ENCODE data around the gene CIAO2A. TPM values are rescaled to one million over a fixed set of nuclear protein-coding genes. Genes with fewer than 3 reads are reported as not detected.
"Not testable (repeated sequence)": the region's sequence is repeated elsewhere in the genome, so short reads cannot be mapped to it uniquely, and the experiment has no call there.

CIAO2A gene
- total and polyA plus RNA-seq, 4 donors: 124 to 404 (median 159) TPM

GRCh38 chr15:64120322-64120721 is 26.7 kb upstream of the CIAO2A start:
- H3K9me3 ChIP-seq (ENCODE audit: control insufficient read depth in 4 of 4, low read length in 3 of 4); DNase-seq (ENCODE audit: low spot score); H3K9ac ChIP-seq (ENCODE audit: low read depth in 1 of 2, low read length in 2 of 2); H3K4me3 ChIP-seq (ENCODE audit: low read depth in 1 of 3, low read length in 3 of 3); H3K27me3 ChIP-seq (ENCODE audit: control insufficient read depth in 4 of 4, insufficient read depth in 4 of 4, low read length in 3 of 4); H3K27ac ChIP-seq (ENCODE audit: low read depth in 1 of 2, low read length in 2 of 2): not testable (repeated sequence)
- TF ChIP-seq HNF4A (conservative IDR thresholded peaks at IDR 0.05) (peak in 1 of 2 donors; percentile 19), YY1 (IDR thresholded peaks at IDR 0.05) (peak; percentile 62)
- Histone ChIP-seq H3K36me3 (ENCODE audit: control insufficient read depth in 4 of 4, insufficient read depth in 3 of 4, low read depth in 1 of 4, low read length in 3 of 4) (peaks cover 12 to 71% (median 63%) of the 10 kb centered on the region in 4 donors), H3K4me1 (ENCODE audit: control insufficient read depth in 4 of 4, insufficient read depth in 4 of 4, low read length in 3 of 4) (peaks cover 3 to 11% (median 7%) of the 10 kb centered on the region in 4 donors)
- 98% methylated on average over 2 of the region's 2 CpGs for WGBS

GRCh38 chr15:64117759-64118487 is 24.3 kb upstream of the CIAO2A start:
- Histone ChIP-seq H3K9me3 (ENCODE audit: control insufficient read depth in 4 of 4, low read length in 3 of 4) (no peaks in the 10 kb centered on the region), H3K4me1 (ENCODE audit: control insufficient read depth in 4 of 4, insufficient read depth in 4 of 4, low read length in 3 of 4) (peaks cover 6 to 23% (median 13%) of the 10 kb centered on the region in 4 donors), H3K9ac (ENCODE audit: low read depth in 1 of 2, low read length in 2 of 2) (no peak overlapping the region), H3K36me3 (ENCODE audit: control insufficient read depth in 4 of 4, insufficient read depth in 3 of 4, low read depth in 1 of 4, low read length in 3 of 4) (peaks cover 9 to 68% (median 58%) of the 10 kb centered on the region in 4 donors), H3K27me3 (ENCODE audit: control insufficient read depth in 4 of 4, insufficient read depth in 4 of 4, low read length in 3 of 4) (no peaks in the 10 kb centered on the region), H3K27ac (ENCODE audit: low read depth in 1 of 2, low read length in 2 of 2) (no peak overlapping the region), H3K4me3 (ENCODE audit: low read depth in 1 of 3, low read length in 3 of 3) (no peak overlapping the region)
- no peak for TF ChIP-seq MAX (IDR thresholded peaks at IDR 0.05)
- no peak for TF ChIP-seq YY1 (IDR thresholded peaks at IDR 0.05)
- no peak for TF ChIP-seq ATF3 (IDR thresholded peaks at IDR 0.05)
- no peak for TF ChIP-seq HNF4G (IDR thresholded peaks at IDR 0.05)
- TF ChIP-seq RAD21 (IDR thresholded peaks at IDR 0.05): no peak
- TF ChIP-seq HNF4A (conservative IDR thresholded peaks at IDR 0.05): no peak
- TF ChIP-seq JUND (IDR thresholded peaks at IDR 0.05): no peak
- TF ChIP-seq REST (IDR thresholded peaks at IDR 0.05): no peak
- TF ChIP-seq FOXA1 (IDR thresholded peaks at IDR 0.05): no peak
- TF ChIP-seq FOXA2 (IDR thresholded peaks at IDR 0.05): no peak
- no peak for TF ChIP-seq EGR1 (IDR thresholded peaks at IDR 0.05; ENCODE audit: low read depth in 2 of 2)
- TF ChIP-seq GABPA (IDR thresholded peaks at IDR 0.05 in 1 of 2, conservative IDR thresholded peaks at IDR 0.05 in 1 of 2): no peak
- TF ChIP-seq SP1 (IDR thresholded peaks at IDR 0.05): no peak
- no peak for TF ChIP-seq CTCF (IDR thresholded peaks at IDR 0.05; ENCODE audit: low read depth, low read length, missing input control)
- 96% methylated on average over 5 of the region's 5 CpGs for WGBS
- DNase-seq (ENCODE audit: low spot score): no peak

All from liver (tissue), 9 donors.